Fibroblast of lung (primary cell): Measurements from ENCODE around the gene FBLN1.

Source experiments
- CTCF ChIP-seq, 2 donors: IDR thresholded peaks in 1 of 2; conservative IDR thresholded peaks in 1 of 2; 1 replicate in 1 of 2; 2 replicates in 1 of 2; pipeline ENCODE4 v1.5.1; 2011 to 2012; ENCODE audit warnings: low read length in 2 of 2, control low read depth in 1 of 2, inconsistent platforms in 1 of 2, low read depth in 1 of 2, mild to moderate bottlenecking in 1 of 2
- EZH2 ChIP-seq: IDR thresholded peaks from 2 replicates; pipeline ENCODE4 v1.5.1; 2012; ENCODE audit warnings: low read length, control low read depth, mild to moderate bottlenecking; ENCODE audit errors: missing control alignments

GRCh38 chr22:45602004-45602733, 99.5 kb downstream of the FBLN1 start:
- TF ChIP-seq EZH2 = no peak
- TF ChIP-seq CTCF (conservative IDR thresholded peaks at IDR 0.05 in 1 of 2, IDR thresholded peaks at IDR 0.05 in 1 of 2; ENCODE audit: low read depth in 1 of 2, low read length in 2 of 2) = no peak
